Effector memory CD8-positive, alpha-beta T cell (primary cell): ENCODE data around the gene FBN2.

Source experiments
- ATAC-seq: fragments of 150-1000 bp; cut with Tn5 transposase; replicated peaks from 2 replicates; pipeline ENCODE4 v1.10.0; 2021; ENCODE audit warnings: mild to moderate bottlenecking, moderate library complexity
- DNase-seq, 3 experiments: peaks; one replicate each; pipeline ENCODE4 v3.0.0; 2021
- H3K27ac Mint-ChIP-seq, 2 donors: one replicate each; pipeline ENCODE4 v1.8.0; 2022; ENCODE audit warnings: mild to moderate bottlenecking in 2 of 2, mixed read lengths in 2 of 2, moderate library complexity in 2 of 2
- H3K27me3 Mint-ChIP-seq, 2 donors: one replicate each; pipeline ENCODE4 v1.8.0; 2022; ENCODE audit warnings: mixed read lengths in 2 of 2
- H3K36me3 Mint-ChIP-seq: one replicate; pipeline ENCODE4 v1.8.0; 2022; ENCODE audit warnings: mild to moderate bottlenecking, moderate library complexity, mixed read lengths; ENCODE audit not compliant: insufficient read depth
- H3K4me1 Mint-ChIP-seq, 2 donors: one replicate each; pipeline ENCODE4 v1.8.0; 2022; ENCODE audit warnings: low read depth in 2 of 2, mixed read lengths in 2 of 2
- H3K4me3 Mint-ChIP-seq, 2 donors: one replicate each; pipeline ENCODE4 v1.8.0; 2022; ENCODE audit warnings: mild to moderate bottlenecking in 2 of 2, mixed read lengths in 2 of 2, moderate library complexity in 2 of 2
- H3K9me3 Mint-ChIP-seq, 2 donors: one replicate each; pipeline ENCODE4 v1.8.0; 2022; ENCODE audit warnings: mixed read lengths in 2 of 2

The FBN2 gene

GRCh38 chr5:128273736-128274135 lies 264.3 kb downstream of the FBN2 start:
- H3K27ac Mint-ChIP-seq = no peak overlapping the region
- DNase-seq = no peak
- H3K4me1 Mint-ChIP-seq = no peaks in the 10 kb centered on the region
- ATAC-seq = no peak
- H3K9me3 Mint-ChIP-seq = no peaks in the 10 kb centered on the region
- peaks cover 0 to 9% of the 10 kb centered on the region in 2 donors for H3K27me3 Mint-ChIP-seq
- H3K36me3 Mint-ChIP-seq = peaks cover 3% of the 10 kb centered on the region
- H3K4me3 Mint-ChIP-seq = no peak overlapping the region

DNA sequence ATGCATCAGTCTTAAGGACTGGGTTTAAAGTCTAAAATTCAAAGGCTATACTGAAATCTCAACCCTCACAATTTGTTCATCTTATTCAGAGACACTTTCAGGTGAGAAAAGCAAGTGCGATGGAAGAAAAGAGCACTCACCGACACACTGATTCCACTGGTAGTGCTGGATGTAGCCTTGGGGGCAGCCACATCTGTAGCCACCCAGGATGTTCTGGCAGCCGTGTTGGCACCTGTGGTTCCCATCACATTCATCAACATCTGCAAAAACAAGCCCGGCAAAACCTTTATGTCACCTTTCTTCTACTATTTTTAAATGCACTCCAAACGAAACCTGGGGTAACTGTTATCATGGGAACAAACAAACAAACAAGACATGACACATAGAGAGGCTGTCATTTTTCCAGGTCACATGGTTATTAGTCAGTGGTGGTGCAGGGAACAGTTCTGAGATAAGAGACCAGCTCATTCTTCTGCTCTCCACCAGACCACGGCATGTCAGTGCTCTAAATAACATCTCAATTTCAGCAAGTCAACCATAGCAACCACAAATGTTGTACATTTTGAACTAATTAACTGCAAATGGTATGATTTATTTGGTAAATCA lies 266.1 kb downstream of the FBN2 start:
- peaks cover 11 to 24% of the 10 kb centered on the region in 2 donors for H3K27me3 Mint-ChIP-seq
- H3K4me3 Mint-ChIP-seq = no peak overlapping the region
- H3K27ac Mint-ChIP-seq = no peak overlapping the region
- no peak for DNase-seq
- H3K36me3 Mint-ChIP-seq = no peaks in the 10 kb centered on the region
- H3K4me1 Mint-ChIP-seq = no peaks in the 10 kb centered on the region
- H3K9me3 Mint-ChIP-seq = peaks cover 0 to 1% of the 10 kb centered on the region in 2 donors
- no peak for ATAC-seq

DNA sequence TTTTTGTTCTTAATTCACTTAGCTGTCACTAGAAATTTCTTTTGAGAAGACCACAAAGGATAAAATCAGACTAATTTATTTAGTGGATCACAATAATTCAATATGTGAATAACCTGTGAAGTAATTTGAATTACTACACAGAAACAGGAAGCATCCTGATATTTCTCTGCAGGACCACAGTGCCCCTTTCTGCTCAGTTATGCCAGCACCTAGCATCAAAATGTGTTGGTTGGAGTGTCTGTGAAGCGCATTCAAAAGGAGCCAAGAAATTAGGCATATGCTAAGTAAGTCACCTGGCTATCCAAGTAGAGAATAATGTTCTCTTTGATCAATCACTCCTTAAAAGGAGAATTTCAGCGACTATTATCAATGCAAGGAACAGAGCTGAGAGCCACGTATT lies 267.0 kb downstream of the FBN2 start:
- Mint-ChIP-seq H3K9me3 (peaks cover 0 to 3% of the 10 kb centered on the region in 2 donors), H3K4me1 (no peaks in the 10 kb centered on the region), H3K27ac (no peak overlapping the region), H3K4me3 (no peak overlapping the region), H3K36me3 (no peaks in the 10 kb centered on the region), H3K27me3 (peaks cover 14 to 21% of the 10 kb centered on the region in 2 donors)
- ATAC-seq (no peak), DNase-seq (no peak)

GRCh38 chr5:128264564-128265360 lies 273.3 kb downstream of the FBN2 start:
- ATAC-seq = no peak
- DNase-seq = no peak
- H3K36me3 Mint-ChIP-seq = no peaks in the 10 kb centered on the region
- no peaks in the 10 kb centered on the region for H3K4me1 Mint-ChIP-seq
- no peak overlapping the region for H3K27ac Mint-ChIP-seq
- H3K4me3 Mint-ChIP-seq = no peak overlapping the region
- peaks cover 0 to 3% of the 10 kb centered on the region in 2 donors for H3K9me3 Mint-ChIP-seq
- H3K27me3 Mint-ChIP-seq = peaks cover 22 to 34% of the 10 kb centered on the region in 2 donors

DNA sequence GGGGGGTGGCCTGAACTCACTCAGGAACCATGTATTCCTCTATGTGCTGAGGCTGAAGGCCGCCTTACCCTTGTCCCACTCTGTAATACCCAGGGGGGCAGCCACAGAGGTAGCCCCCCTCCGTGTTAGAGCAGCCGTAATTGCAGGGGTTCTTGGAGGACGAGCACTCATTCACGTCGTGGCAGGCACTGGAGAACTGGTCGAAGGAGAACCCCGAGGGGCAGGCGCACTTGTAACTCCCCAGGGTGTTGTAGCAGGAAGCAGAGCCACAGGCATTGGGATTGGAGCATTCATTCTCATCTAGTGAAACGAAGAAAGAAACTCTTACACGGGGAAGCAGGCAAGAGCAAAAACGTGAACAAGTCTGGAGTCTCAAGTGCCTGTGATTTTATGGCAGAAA lies 274.7 kb downstream of the FBN2 start:
- no peak overlapping the region for H3K4me3 Mint-ChIP-seq
- no peak for DNase-seq

GRCh38 chr5:128262911-128263310 lies 275.1 kb downstream of the FBN2 start:
- ATAC-seq (no peak), DNase-seq (no peak)
- Mint-ChIP-seq H3K4me3 (no peak overlapping the region), H3K4me1 (no peaks in the 10 kb centered on the region), H3K36me3 (no peaks in the 10 kb centered on the region), H3K27ac (no peak overlapping the region), H3K9me3 (peaks cover 0 to 3% of the 10 kb centered on the region in 2 donors), H3K27me3 (peaks cover 18 to 34% of the 10 kb centered on the region in 2 donors)

More for the DNA sequence above, 274.7 kb downstream of the FBN2 start:
- no peaks in the 10 kb centered on the region for H3K4me1 Mint-ChIP-seq
- H3K27ac Mint-ChIP-seq = no peak overlapping the region
- peaks cover 22 to 38% of the 10 kb centered on the region in 2 donors for H3K27me3 Mint-ChIP-seq
- H3K9me3 Mint-ChIP-seq = peaks cover 0 to 3% of the 10 kb centered on the region in 2 donors
- ATAC-seq = no peak
- no peaks in the 10 kb centered on the region for H3K36me3 Mint-ChIP-seq

DNA sequence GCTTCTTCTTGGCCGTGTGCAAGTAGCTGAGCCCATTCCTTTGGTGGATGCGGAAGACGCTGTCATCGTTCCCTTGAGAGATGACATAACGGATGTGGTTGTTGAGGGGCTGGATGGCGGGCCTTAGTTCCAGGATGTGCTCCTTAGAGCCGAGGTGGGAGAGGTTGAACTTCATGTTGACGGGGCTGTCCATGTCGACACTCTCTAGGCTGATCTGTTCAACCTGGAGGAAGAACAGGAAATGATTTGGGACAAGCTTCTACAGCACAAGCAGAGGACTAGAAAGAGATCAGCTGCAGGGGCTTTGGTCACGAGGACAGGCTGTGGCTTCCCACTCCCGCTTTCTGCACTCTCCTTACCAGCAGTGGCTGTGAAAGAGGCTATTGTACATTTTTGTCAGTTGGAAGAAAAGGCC lies 278.4 kb downstream of the FBN2 start:
- no peaks in the 10 kb centered on the region for H3K36me3 Mint-ChIP-seq
- no peaks in the 10 kb centered on the region for H3K4me1 Mint-ChIP-seq
- no peaks in the 10 kb centered on the region for H3K9me3 Mint-ChIP-seq
- DNase-seq (no peak), ATAC-seq (no peak)
- H3K27ac Mint-ChIP-seq = no peak overlapping the region
- no peak overlapping the region for H3K4me3 Mint-ChIP-seq
- H3K27me3 Mint-ChIP-seq = peaks cover 8 to 27% of the 10 kb centered on the region in 2 donors

DNA sequence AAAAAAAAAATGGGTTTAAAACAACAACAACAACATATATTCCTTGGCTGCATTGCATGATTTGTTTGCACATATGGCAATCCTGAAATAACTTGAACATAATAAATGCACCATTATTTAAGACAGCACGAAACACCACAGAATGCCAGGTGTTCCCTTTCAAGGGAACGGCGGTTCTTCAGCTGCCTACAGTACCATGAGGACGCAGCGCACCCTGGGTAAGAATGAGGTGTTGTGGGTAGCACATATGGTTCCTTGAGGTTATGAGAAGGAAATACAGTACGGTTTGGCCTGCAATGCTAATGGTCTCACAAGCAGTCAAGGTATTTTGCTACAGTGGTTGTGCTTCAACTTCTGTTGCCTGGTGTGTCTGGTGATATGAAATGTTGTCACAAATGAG lies 279.7 kb downstream of the FBN2 start:
- Mint-ChIP-seq H3K4me3 (no peak overlapping the region), H3K36me3 (no peaks in the 10 kb centered on the region), H3K27me3 (peaks cover 3 to 28% of the 10 kb centered on the region in 2 donors), H3K27ac (no peak overlapping the region), H3K9me3 (peaks cover 0 to 2% of the 10 kb centered on the region in 2 donors), H3K4me1 (no peaks in the 10 kb centered on the region)
- no peak for DNase-seq
- ATAC-seq = no peak

GRCh38 chr5:128257076-128257475 lies 281.0 kb downstream of the FBN2 start:
- no peaks in the 10 kb centered on the region for H3K36me3 Mint-ChIP-seq
- H3K9me3 Mint-ChIP-seq = peaks cover 0 to 2% of the 10 kb centered on the region in 2 donors
- no peak overlapping the region for H3K27ac Mint-ChIP-seq
- no peaks in the 10 kb centered on the region for H3K4me1 Mint-ChIP-seq
- ATAC-seq = no peak
- DNase-seq = no peak
- H3K27me3 Mint-ChIP-seq = peaks cover 0 to 22% of the 10 kb centered on the region in 2 donors
- H3K4me3 Mint-ChIP-seq = no peak overlapping the region

DNA sequence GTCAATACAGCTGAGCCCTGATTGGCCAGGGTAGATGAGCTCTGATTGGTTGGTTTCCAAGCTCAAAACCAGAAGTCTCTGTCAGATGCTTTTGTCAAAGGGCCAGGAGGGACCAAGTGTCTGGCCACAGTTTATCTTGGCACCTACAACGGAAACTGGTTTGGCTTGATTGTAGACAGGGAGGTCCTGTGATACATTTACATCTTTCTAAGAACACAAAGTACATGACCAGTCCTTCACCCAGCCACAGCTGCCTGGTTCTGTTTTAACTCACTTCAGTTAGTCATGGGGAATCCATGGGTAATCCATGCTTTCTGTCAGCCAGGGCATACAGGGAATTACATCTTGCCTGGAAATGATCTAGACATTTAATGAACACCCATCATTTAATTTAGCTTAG lies 283.3 kb downstream of the FBN2 start:
- ATAC-seq (no peak), DNase-seq (no peak)
- no peak overlapping the region for H3K4me3 Mint-ChIP-seq
- H3K27ac Mint-ChIP-seq = no peak overlapping the region
- H3K36me3 Mint-ChIP-seq = no peaks in the 10 kb centered on the region
- H3K27me3 Mint-ChIP-seq = peaks cover 0 to 32% of the 10 kb centered on the region in 2 donors
- H3K4me1 Mint-ChIP-seq = no peaks in the 10 kb centered on the region
- peaks cover 0 to 2% of the 10 kb centered on the region in 2 donors for H3K9me3 Mint-ChIP-seq

GRCh38 chr5:128253880-128254279 lies 284.2 kb downstream of the FBN2 start:
- Mint-ChIP-seq H3K27ac (no peak overlapping the region), H3K9me3 (peaks cover 0 to 2% of the 10 kb centered on the region in 2 donors), H3K4me3 (no peak overlapping the region), H3K36me3 (no peaks in the 10 kb centered on the region), H3K4me1 (no peaks in the 10 kb centered on the region), H3K27me3 (peaks cover 0 to 28% of the 10 kb centered on the region in 2 donors)
- ATAC-seq (no peak), DNase-seq (no peak)

- DNase-seq = no peak
- Mint-ChIP-seq H3K27me3 (peaks cover 0 to 28% of the 10 kb centered on the region in 2 donors), H3K27ac (no peak overlapping the region), H3K4me3 (no peak overlapping the region), H3K9me3 (peaks cover 0 to 2% of the 10 kb centered on the region in 2 donors), H3K36me3 (no peaks in the 10 kb centered on the region), H3K4me1 (no peaks in the 10 kb centered on the region)
- ATAC-seq = no peak
These were observed 284.9 kb downstream of the FBN2 start for GRCh38 chr5:128253161-128253560.

DNA sequence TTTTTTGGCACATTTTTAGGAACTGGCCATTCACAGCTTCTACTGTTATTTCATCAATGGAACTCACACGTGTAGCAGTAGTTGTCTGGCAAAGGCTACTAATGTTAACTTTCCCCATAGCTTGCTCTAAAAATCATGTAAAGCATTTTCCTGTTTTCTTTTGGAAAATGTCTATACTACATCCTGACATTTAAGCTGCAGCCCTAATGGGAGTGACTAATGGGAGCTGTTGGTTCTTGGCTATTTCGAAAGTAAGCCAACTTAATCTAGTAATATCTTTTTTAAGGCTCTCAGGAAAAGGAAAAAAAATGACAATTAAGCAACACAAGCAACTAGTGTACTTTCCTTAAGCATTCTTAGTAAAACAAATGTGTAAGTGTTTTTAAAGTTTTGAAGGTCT lies 285.3 kb downstream of the FBN2 start:
- Mint-ChIP-seq H3K4me1 (no peaks in the 10 kb centered on the region), H3K4me3 (no peak overlapping the region), H3K27me3 (peaks cover 0 to 28% of the 10 kb centered on the region in 2 donors), H3K9me3 (peaks cover 0 to 2% of the 10 kb centered on the region in 2 donors), H3K27ac (no peak overlapping the region), H3K36me3 (no peaks in the 10 kb centered on the region)
- DNase-seq (no peak), ATAC-seq (no peak)

- no peak for ATAC-seq
- DNase-seq = no peak
- peaks cover 0 to 2% of the 10 kb centered on the region in 2 donors for H3K9me3 Mint-ChIP-seq
- H3K4me3 Mint-ChIP-seq = no peak overlapping the region
- no peaks in the 10 kb centered on the region for H3K36me3 Mint-ChIP-seq
- no peaks in the 10 kb centered on the region for H3K4me1 Mint-ChIP-seq
- H3K27ac Mint-ChIP-seq = no peak overlapping the region
- H3K27me3 Mint-ChIP-seq = peaks cover 0 to 28% of the 10 kb centered on the region in 2 donors
These were observed 285.8 kb downstream of the FBN2 start for GRCh38 chr5:128252196-128252595.
